Measurements from ENCODE around the gene CD63.

Gene CD63

GRCh38 chr12:55748230-55748993, 19.6 kb upstream of the CD63 start:
- H3K36me3 ChIP-seq (ENCODE audit: insufficient read depth, low read length) = peaks cover 20% of the 10 kb centered on the region; the same call in 1 of the 2 replicates
- TF ChIP-seq EZH2 (IDR thresholded peaks at IDR 0.05; ENCODE audit: borderline replicate concordance, low read length) = no peak
- TF ChIP-seq, protein P1, sequence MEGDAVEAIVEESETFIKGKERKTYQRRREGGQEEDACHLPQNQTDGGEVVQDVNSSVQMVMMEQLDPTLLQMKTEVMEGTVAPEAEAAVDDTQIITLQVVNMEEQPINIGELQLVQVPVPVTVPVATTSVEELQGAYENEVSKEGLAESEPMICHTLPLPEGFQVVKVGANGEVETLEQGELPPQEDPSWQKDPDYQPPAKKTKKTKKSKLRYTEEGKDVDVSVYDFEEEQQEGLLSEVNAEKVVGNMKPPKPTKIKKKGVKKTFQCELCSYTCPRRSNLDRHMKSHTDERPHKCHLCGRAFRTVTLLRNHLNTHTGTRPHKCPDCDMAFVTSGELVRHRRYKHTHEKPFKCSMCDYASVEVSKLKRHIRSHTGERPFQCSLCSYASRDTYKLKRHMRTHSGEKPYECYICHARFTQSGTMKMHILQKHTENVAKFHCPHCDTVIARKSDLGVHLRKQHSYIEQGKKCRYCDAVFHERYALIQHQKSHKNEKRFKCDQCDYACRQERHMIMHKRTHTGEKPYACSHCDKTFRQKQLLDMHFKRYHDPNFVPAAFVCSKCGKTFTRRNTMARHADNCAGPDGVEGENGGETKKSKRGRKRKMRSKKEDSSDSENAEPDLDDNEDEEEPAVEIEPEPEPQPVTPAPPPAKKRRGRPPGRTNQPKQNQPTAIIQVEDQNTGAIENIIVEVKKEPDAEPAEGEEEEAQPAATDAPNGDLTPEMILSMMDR (IDR thresholded peaks at IDR 0.05; ENCODE audit: low read length) = no peak
- H4K20me1 ChIP-seq (ENCODE audit: insufficient read depth, low read length) = no peaks in the 10 kb centered on the region
- H2AFZ ChIP-seq (ENCODE audit: low read length) = no peak overlapping the region
- peaks cover 30% of the 10 kb centered on the region for H3K4me1 ChIP-seq (ENCODE audit: insufficient read depth, low read length, severe bottlenecking)
- peaks cover 7% of the 10 kb centered on the region for H3K27me3 ChIP-seq (ENCODE audit: insufficient read depth, low read length)
- H3K27ac ChIP-seq (ENCODE audit: low read depth, low read length, poor library complexity, severe bottlenecking) = no peak overlapping the region
- H3K79me2 ChIP-seq (ENCODE audit: insufficient read depth, low read length) = no peaks in the 10 kb centered on the region
- H3F3A ChIP-seq (ENCODE audit: insufficient read depth, low read length) = no peaks in the 10 kb centered on the region
- no peaks in the 10 kb centered on the region for H3K9me3 ChIP-seq (ENCODE audit: low read length)
- H3K4me2 ChIP-seq (ENCODE audit: low read length) = no peak overlapping the region
- H3K4me3 ChIP-seq (ENCODE audit: low read depth, low read length, poor library complexity, severe bottlenecking) = no peak overlapping the region
- no peak overlapping the region for H3K9ac ChIP-seq (ENCODE audit: low read length)
- no peaks in the 10 kb centered on the region for H3K9me2 ChIP-seq (ENCODE audit: low read depth, low read length)

DNA sequence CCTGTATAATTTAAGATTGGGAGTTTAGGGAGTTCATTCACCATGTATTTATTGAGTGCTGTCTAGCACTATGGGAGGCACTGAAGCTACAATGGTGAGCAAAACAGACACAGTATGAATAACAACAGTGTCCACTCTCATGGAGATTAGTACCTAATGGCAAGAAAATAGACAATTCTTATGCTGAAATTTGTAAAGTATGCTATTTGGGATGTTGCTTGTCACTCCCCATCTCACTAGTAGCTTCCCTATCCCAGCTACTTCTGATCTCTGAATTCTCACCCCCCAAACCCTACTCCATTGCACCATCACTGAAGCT, 18.1 kb upstream of the CD63 start:
- Histone ChIP-seq H3K79me2 (ENCODE audit: insufficient read depth, low read length) (no peaks in the 10 kb centered on the region), H3K9ac (ENCODE audit: low read length) (no peak overlapping the region), H3K4me3 (ENCODE audit: low read depth, low read length, poor library complexity, severe bottlenecking) (no peak overlapping the region)

GRCh38 chr12:55746174-55746912, 17.5 kb upstream of the CD63 start:
- Histone ChIP-seq H3K4me1 (ENCODE audit: insufficient read depth, low read length, severe bottlenecking) (peaks cover 34% of the 10 kb centered on the region), H3K79me2 (ENCODE audit: insufficient read depth, low read length) (no peaks in the 10 kb centered on the region), H3K27me3 (ENCODE audit: insufficient read depth, low read length) (peaks cover 7% of the 10 kb centered on the region), H2AFZ (ENCODE audit: low read length) (no peak overlapping the region), H3K36me3 (ENCODE audit: insufficient read depth, low read length) (peaks cover under 1% of the 10 kb centered on the region; the same call in 1 of the 2 replicates), H3K27ac (ENCODE audit: low read depth, low read length, poor library complexity, severe bottlenecking) (no peak overlapping the region), H3K9me2 (ENCODE audit: low read depth, low read length) (no peaks in the 10 kb centered on the region), H4K20me1 (ENCODE audit: insufficient read depth, low read length) (no peaks in the 10 kb centered on the region), H3K9me3 (ENCODE audit: low read length) (no peaks in the 10 kb centered on the region), H3K4me2 (ENCODE audit: low read length) (no peak overlapping the region), H3K9ac (ENCODE audit: low read length) (no peak overlapping the region), H3K4me3 (ENCODE audit: low read depth, low read length, poor library complexity, severe bottlenecking) (no peak overlapping the region), H3F3A (ENCODE audit: insufficient read depth, low read length) (no peaks in the 10 kb centered on the region)
- TF ChIP-seq, protein P1 (IDR thresholded peaks at IDR 0.05; ENCODE audit: low read length) = no peak
- TF ChIP-seq EZH2 (IDR thresholded peaks at IDR 0.05; ENCODE audit: borderline replicate concordance, low read length) = no peak

More for the DNA sequence above, 18.1 kb upstream of the CD63 start:
- Histone ChIP-seq H3K27ac (ENCODE audit: low read depth, low read length, poor library complexity, severe bottlenecking) (no peak overlapping the region), H3K9me3 (ENCODE audit: low read length) (no peaks in the 10 kb centered on the region), H3K9me2 (ENCODE audit: low read depth, low read length) (no peaks in the 10 kb centered on the region), H3K27me3 (ENCODE audit: insufficient read depth, low read length) (peaks cover 7% of the 10 kb centered on the region), H4K20me1 (ENCODE audit: insufficient read depth, low read length) (no peaks in the 10 kb centered on the region), H3K36me3 (ENCODE audit: insufficient read depth, low read length) (peaks cover 6% of the 10 kb centered on the region; the same call in 1 of the 2 replicates), H3F3A (ENCODE audit: insufficient read depth, low read length) (no peaks in the 10 kb centered on the region), H2AFZ (ENCODE audit: low read length) (no peak overlapping the region), H3K4me1 (ENCODE audit: insufficient read depth, low read length, severe bottlenecking) (peaks cover 34% of the 10 kb centered on the region), H3K4me2 (ENCODE audit: low read length) (no peak overlapping the region)
- TF ChIP-seq EZH2 (IDR thresholded peaks at IDR 0.05; ENCODE audit: borderline replicate concordance, low read length) = no peak
- TF ChIP-seq, protein P1 (IDR thresholded peaks at IDR 0.05; ENCODE audit: low read length) = no peak
